Measurements from ENCODE around the gene NQO1.
A peak's percentile ranks its signal among the peaks of the same experiment; 100 is the strongest.

The NQO1 gene

DNA sequence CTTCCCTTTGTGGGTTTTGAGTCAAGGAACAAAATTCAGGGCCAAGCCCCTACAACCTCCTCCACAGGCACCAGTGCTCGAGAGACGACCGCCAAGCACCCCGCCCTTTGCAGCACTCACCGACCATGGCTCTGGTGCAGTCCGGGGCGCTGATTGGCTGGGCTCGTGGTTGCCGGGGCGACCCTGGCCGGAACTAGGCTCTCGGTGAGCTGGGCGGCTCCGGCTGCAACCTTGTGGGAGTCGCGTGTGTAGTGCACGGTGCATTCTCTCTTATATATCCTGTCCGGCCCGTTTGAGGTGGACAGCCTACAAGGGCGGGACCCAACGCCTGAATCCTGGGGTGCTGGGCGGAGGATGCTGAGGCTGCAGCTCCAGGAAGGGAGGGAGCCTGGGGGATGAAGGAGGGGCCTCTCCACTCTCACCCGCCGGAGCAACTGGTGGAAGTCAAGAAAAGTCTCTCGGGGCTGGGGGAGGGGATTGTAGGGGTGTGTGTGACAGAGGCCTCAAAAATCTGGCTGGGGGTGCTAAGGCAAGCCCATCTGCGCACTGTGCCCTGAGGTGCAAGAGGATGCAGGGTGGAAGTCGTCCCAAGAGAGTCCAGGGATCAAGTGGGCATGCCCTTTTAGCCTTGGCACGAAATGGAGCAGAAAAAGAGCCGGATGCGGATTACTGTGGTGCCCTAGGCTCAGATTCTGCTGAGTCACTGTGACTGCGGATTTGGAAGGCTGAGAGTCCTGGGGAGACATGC lies at the start of gene NQO1:
Gene NQO1 (minus strand): TSS at position 248 of the 748 bp plus-strand sequence. CDS start 121 bp downstream, at position 127.
- TF ChIP-seq, protein P1, sequence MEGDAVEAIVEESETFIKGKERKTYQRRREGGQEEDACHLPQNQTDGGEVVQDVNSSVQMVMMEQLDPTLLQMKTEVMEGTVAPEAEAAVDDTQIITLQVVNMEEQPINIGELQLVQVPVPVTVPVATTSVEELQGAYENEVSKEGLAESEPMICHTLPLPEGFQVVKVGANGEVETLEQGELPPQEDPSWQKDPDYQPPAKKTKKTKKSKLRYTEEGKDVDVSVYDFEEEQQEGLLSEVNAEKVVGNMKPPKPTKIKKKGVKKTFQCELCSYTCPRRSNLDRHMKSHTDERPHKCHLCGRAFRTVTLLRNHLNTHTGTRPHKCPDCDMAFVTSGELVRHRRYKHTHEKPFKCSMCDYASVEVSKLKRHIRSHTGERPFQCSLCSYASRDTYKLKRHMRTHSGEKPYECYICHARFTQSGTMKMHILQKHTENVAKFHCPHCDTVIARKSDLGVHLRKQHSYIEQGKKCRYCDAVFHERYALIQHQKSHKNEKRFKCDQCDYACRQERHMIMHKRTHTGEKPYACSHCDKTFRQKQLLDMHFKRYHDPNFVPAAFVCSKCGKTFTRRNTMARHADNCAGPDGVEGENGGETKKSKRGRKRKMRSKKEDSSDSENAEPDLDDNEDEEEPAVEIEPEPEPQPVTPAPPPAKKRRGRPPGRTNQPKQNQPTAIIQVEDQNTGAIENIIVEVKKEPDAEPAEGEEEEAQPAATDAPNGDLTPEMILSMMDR (IDR thresholded peaks at IDR 0.05; ENCODE audit: low read length), result no peak
- no peak for TF ChIP-seq EZH2 (IDR thresholded peaks at IDR 0.05; ENCODE audit: borderline replicate concordance, low read length)
- H3K9me2 ChIP-seq (ENCODE audit: low read depth, low read length), result no peaks in the 10 kb centered on the region
- H3K9me3 ChIP-seq (ENCODE audit: low read length), result no peaks in the 10 kb centered on the region
- no peaks in the 10 kb centered on the region for H3F3A ChIP-seq (ENCODE audit: insufficient read depth, low read length)
- H3K27ac ChIP-seq (ENCODE audit: low read depth, low read length, poor library complexity, severe bottlenecking), result peak within 1 kb of the TSS; percentile 74
- no peaks in the 10 kb centered on the region for H3K27me3 ChIP-seq (ENCODE audit: insufficient read depth, low read length)
- H3K79me2 ChIP-seq (ENCODE audit: insufficient read depth, low read length), result no peaks in the 10 kb centered on the region
- H3K4me3 ChIP-seq (ENCODE audit: low read depth, low read length, poor library complexity, severe bottlenecking), result peak within 1 kb of the TSS; percentile 65
- peak within 1 kb of the TSS; percentile 25; the same call in 1 of the 2 replicates for H2AFZ ChIP-seq (ENCODE audit: low read length)
- peak within 1 kb of the TSS; percentile 78 for H3K9ac ChIP-seq (ENCODE audit: low read length)
- peak within 1 kb of the TSS; percentile 80 for H3K4me2 ChIP-seq (ENCODE audit: low read length)
- no peaks in the 10 kb centered on the region for H3K36me3 ChIP-seq (ENCODE audit: insufficient read depth, low read length)
- no peaks in the 10 kb centered on the region for H4K20me1 ChIP-seq (ENCODE audit: insufficient read depth, low read length)
- peaks cover 26% of the 10 kb centered on the region for H3K4me1 ChIP-seq (ENCODE audit: insufficient read depth, low read length, severe bottlenecking)

DNA sequence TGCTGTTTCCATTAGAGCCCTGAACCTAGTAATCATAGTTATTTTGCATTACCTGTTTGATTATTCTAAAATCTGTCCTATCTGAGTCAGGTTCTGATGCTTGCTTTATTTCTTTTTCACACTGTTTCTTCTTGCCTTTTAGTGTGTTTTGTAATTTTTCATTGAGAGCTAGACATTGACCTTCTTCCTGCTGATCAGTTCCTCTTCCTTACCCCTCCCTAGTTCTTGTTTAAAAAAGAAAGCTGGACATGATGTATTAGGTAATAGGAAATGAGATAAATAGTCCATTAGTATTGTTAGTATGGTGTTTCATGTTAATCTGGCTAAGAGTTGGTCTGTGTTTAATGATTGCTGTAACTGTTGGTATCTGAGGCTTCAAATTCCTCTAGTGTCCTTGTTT lies 49.2 kb upstream of the NQO1 start:
- no peak overlapping the region for H3K4me3 ChIP-seq (ENCODE audit: low read depth, low read length, poor library complexity, severe bottlenecking)
- H3K4me2 ChIP-seq (ENCODE audit: low read length), result no peak overlapping the region
- H3F3A ChIP-seq (ENCODE audit: insufficient read depth, low read length), result no peaks in the 10 kb centered on the region
- H3K27me3 ChIP-seq (ENCODE audit: insufficient read depth, low read length), result no peaks in the 10 kb centered on the region
- H3K4me1 ChIP-seq (ENCODE audit: insufficient read depth, low read length, severe bottlenecking), result peaks cover 7% of the 10 kb centered on the region
- no peak overlapping the region for H3K27ac ChIP-seq (ENCODE audit: low read depth, low read length, poor library complexity, severe bottlenecking)
- no peak overlapping the region for H3K9ac ChIP-seq (ENCODE audit: low read length)
- H3K9me2 ChIP-seq (ENCODE audit: low read depth, low read length), result no peaks in the 10 kb centered on the region
- H4K20me1 ChIP-seq (ENCODE audit: insufficient read depth, low read length), result no peaks in the 10 kb centered on the region
- peaks cover 20% of the 10 kb centered on the region for H3K36me3 ChIP-seq (ENCODE audit: insufficient read depth, low read length)
- peaks cover 21% of the 10 kb centered on the region for H3K79me2 ChIP-seq (ENCODE audit: insufficient read depth, low read length)
- TF ChIP-seq, protein P1 (IDR thresholded peaks at IDR 0.05; ENCODE audit: low read length), result no peak
- TF ChIP-seq EZH2 (IDR thresholded peaks at IDR 0.05; ENCODE audit: borderline replicate concordance, low read length), result no peak
- no peak overlapping the region for H2AFZ ChIP-seq (ENCODE audit: low read length)
- peaks cover 8% of the 10 kb centered on the region for H3K9me3 ChIP-seq (ENCODE audit: low read length)

DNA sequence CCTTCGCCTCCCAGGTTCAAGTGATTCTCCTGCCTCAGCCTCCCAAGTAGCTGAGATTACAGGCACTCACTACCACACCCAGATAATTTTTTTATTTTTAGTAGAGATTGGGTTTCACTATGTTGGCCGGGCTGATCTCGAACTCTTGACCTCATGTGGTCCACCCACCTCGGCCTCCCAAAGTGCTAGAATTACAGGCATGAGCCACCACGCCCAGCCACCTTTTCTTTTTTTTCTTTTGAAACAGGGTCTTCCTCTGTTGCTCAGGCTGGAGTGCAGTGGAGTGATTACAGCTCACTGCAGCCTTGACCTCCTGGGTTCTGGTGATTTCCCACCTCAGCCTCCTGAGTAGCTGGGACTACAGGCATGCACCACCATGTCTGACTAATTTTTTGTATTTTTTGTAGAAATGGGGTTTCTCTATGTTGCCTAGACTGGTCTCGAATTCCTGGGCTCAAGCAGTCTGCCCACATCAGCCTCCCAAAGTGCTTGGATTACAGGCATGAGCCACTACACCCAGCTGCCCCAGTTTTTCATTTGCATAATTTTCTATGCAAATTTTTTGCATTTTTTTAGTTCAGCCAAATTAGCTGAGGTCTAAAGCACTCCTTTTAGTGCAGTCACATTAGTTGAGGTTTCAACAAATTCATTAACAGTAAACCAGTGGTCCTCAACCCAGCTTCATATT lies 47.0 kb upstream of the NQO1 start:
- TF ChIP-seq, protein P1 (IDR thresholded peaks at IDR 0.05; ENCODE audit: low read length), result no peak
- no peak for TF ChIP-seq EZH2 (IDR thresholded peaks at IDR 0.05; ENCODE audit: borderline replicate concordance, low read length)
- H3K27ac ChIP-seq (ENCODE audit: low read depth, low read length, poor library complexity, severe bottlenecking), result no peak overlapping the region
- no peak overlapping the region for H2AFZ ChIP-seq (ENCODE audit: low read length)
- H3K4me2 ChIP-seq (ENCODE audit: low read length), result no peak overlapping the region
- H3F3A ChIP-seq (ENCODE audit: insufficient read depth, low read length), result no peaks in the 10 kb centered on the region
- no peaks in the 10 kb centered on the region for H4K20me1 ChIP-seq (ENCODE audit: insufficient read depth, low read length)
- no peaks in the 10 kb centered on the region for H3K9me2 ChIP-seq (ENCODE audit: low read depth, low read length)
- H3K9me3 ChIP-seq (ENCODE audit: low read length), result peaks cover 8% of the 10 kb centered on the region
- peaks cover 20% of the 10 kb centered on the region for H3K36me3 ChIP-seq (ENCODE audit: insufficient read depth, low read length)
- H3K4me1 ChIP-seq (ENCODE audit: insufficient read depth, low read length, severe bottlenecking), result peaks cover 16% of the 10 kb centered on the region
- H3K79me2 ChIP-seq (ENCODE audit: insufficient read depth, low read length), result peaks cover 21% of the 10 kb centered on the region
- H3K4me3 ChIP-seq (ENCODE audit: low read depth, low read length, poor library complexity, severe bottlenecking), result no peak overlapping the region
- no peak overlapping the region for H3K9ac ChIP-seq (ENCODE audit: low read length)
- H3K27me3 ChIP-seq (ENCODE audit: insufficient read depth, low read length), result no peaks in the 10 kb centered on the region
